HG03378 (cell line): ENCODE measurements around the gene MAP3K15.

Experiments
- ATAC-seq: cut with Tn5 transposase; IDR thresholded peaks from one replicate; pipeline ENCODE4 v1.9.1; 2021; ENCODE audit warnings: mild to moderate bottlenecking, moderate library complexity; ENCODE audit not compliant: unreplicated experiment

MAP3K15 gene

GRCh38 chrX:19350941-19351384 is 164.3 kb downstream of the MAP3K15 start:
- ATAC-seq: peak; percentile 89

GRCh38 chrX:19349264-19349663 is 166.0 kb downstream of the MAP3K15 start:
- no peak for ATAC-seq

GRCh38 chrX:19347916-19348315 is 167.4 kb downstream of the MAP3K15 start:
- ATAC-seq: no peak

GRCh38 chrX:19344661-19345060 is 170.6 kb downstream of the MAP3K15 start:
- no peak for ATAC-seq

- peak; percentile 95 for ATAC-seq
These were observed 171.5 kb downstream of the MAP3K15 start, which contains the start of gene PDHA1 for GRCh38 chrX:19343535-19344408. PDHA1 (plus strand) TSS chrX:19343927; CDS start chrX:19344038, 111 bp downstream.

- no peak for ATAC-seq
These were observed 172.2 kb downstream of the MAP3K15 start for GRCh38 chrX:19343085-19343534.

- no peak for ATAC-seq
These were observed 172.9 kb downstream of the MAP3K15 start for GRCh38 chrX:19342331-19342906.

GRCh38 chrX:19334945-19335626 is 180.2 kb downstream of the MAP3K15 start:
- ATAC-seq: no peak

GRCh38 chrX:19332983-19333382 is 182.3 kb downstream of the MAP3K15 start:
- ATAC-seq: no peak

GRCh38 chrX:19331831-19332230 is 183.5 kb downstream of the MAP3K15 start:
- no peak for ATAC-seq

GRCh38 chrX:19326567-19326966 is 188.7 kb downstream of the MAP3K15 start:
- ATAC-seq: no peak
